ENCODE data around the gene PPP2R2C.

- TF ChIP-seq CTCF (conservative IDR thresholded peaks at IDR 0.05; ENCODE audit: low read length), result no peak
- no peak for TF ChIP-seq EZH2phosphoT487 (IDR thresholded peaks at IDR 0.05; ENCODE audit: borderline replicate concordance, low read depth, low read length)
Measured at GRCh38 chr4:6495736-6496135, 23.3 kb upstream of the PPP2R2C start.

Data from OCI-LY7 (cell line).